Psoas muscle (tissue), 8 donors: ENCODE data around the gene LYSMD3. TPM values are rescaled to one million over a fixed set of nuclear protein-coding genes. Genes with fewer than 3 reads are reported as not detected.

Source experiments
- ATAC-seq, 4 donors: fragments of 200-7000 bp; cut with Tn5 transposase; one replicate each; pipeline ENCODE4 v1.9.1; 2020; ENCODE audit warnings: moderate library complexity in 3 of 4, mild to moderate bottlenecking in 2 of 4
- DNase-seq, 2 donors: peaks; one replicate each; pipeline ENCODE4 v3.0.0-alpha.2; 2020
- H3K27ac ChIP-seq: fragments of 200-600 bp; one replicate; pipeline ENCODE4 v1.8.0; 2022
- H3K27me3 ChIP-seq, 3 donors: fragments of 200-600 bp in 1 of 3; one replicate each; pipeline versions ENCODE4 v1.6.1 to v1.8.0; 2013 to 2022; ENCODE audit warnings: low read length in 2 of 3, mild to moderate bottlenecking in 2 of 3, moderate library complexity in 1 of 3; ENCODE audit not compliant: insufficient read depth in 3 of 3
- H3K36me3 ChIP-seq, 2 donors: fragments of 200-600 bp in 1 of 2; one replicate each; pipeline versions ENCODE4 v1.6.1 to v1.8.0; 2013 to 2022; ENCODE audit warnings: low read depth in 1 of 2, mild to moderate bottlenecking in 1 of 2, moderate library complexity in 1 of 2; ENCODE audit not compliant: insufficient read depth in 1 of 2
- H3K4me1 ChIP-seq: fragments of 200-600 bp; one replicate; pipeline ENCODE4 v1.8.0; 2022
- H3K4me3 ChIP-seq: fragments of 200-600 bp; one replicate; pipeline ENCODE4 v1.8.0; 2022; ENCODE audit warnings: mild to moderate bottlenecking
- H3K9me3 ChIP-seq: fragments of 200-600 bp; one replicate; pipeline ENCODE4 v1.8.0; 2022
- WGBS, 3 donors: extraction: QIAGEN DNeasy Blood & Tissue Kit; methylation state at CpG; one replicate each; pipeline versions ENCODE4 v1.1.6 to v1.1.7; 2013; 5-methylcytosine and 5-hydroxymethylcytosine counted together
- intact Hi-C, 2 donors: fragments of 100-400 bp; cut with DNase I; formaldehyde crosslinking; loops; one replicate each; pipeline versions ENCODE4 v1.11.0 to v1.14.2; 2022
- polyA plus RNA-seq, 3 donors: library from polyadenylated mRNA; stranded (reverse); fragments of 200-250 nt; gene quantifications; one replicate each; pipeline ENCODE4 v1.2.3, GENCODE V29; 2013
- total RNA-seq, 4 donors: library from RNA; stranded (reverse); fragmentation: NEBNext Ultra II Directional in 2 of 4; extraction: Animal tissue kit (Norgen Biotek cat#: 25700) in 2 of 4; gene quantifications; one replicate each; pipeline versions ENCODE4 v1.2.1 to v1.2.4, GENCODE V29; 2021 to 2023
- TF ChIP-seq, protein P1 (sequence below): fragments of 200-600 bp; IDR thresholded peaks from one replicate; pipeline ENCODE4 v1.8.0; 2022; ENCODE audit warnings: antibody characterized with exemption
- donor health status: healthy with polysubstance abuse.
- donor health status: DM: no; HTN: no; CAD: no; lungs with moderate emphysema.
- donor health status: Bipolar disorder and iron deficiency.
- donor health status: healthy.
- donor health status: DM: yes; HTN: yes; CAD: no.
- donor health status: DM: no; HTN: no; CAD: no.
- donor health status: DM: no; HTN: no; CAD: no.
- donor health status: DM: yes; HTN: yes; CAD: no.

The LYSMD3 gene
- total and polyA plus RNA-seq, 7 donors: 8.9 to 21.3 (median 14.1) TPM

GRCh38 chr5:90484540-90484939 lies 44.8 kb downstream of the LYSMD3 start:
- ATAC-seq (no peak), DNase-seq (no peak)
- intact Hi-C loops: no loop called here
- TF ChIP-seq, protein P1, sequence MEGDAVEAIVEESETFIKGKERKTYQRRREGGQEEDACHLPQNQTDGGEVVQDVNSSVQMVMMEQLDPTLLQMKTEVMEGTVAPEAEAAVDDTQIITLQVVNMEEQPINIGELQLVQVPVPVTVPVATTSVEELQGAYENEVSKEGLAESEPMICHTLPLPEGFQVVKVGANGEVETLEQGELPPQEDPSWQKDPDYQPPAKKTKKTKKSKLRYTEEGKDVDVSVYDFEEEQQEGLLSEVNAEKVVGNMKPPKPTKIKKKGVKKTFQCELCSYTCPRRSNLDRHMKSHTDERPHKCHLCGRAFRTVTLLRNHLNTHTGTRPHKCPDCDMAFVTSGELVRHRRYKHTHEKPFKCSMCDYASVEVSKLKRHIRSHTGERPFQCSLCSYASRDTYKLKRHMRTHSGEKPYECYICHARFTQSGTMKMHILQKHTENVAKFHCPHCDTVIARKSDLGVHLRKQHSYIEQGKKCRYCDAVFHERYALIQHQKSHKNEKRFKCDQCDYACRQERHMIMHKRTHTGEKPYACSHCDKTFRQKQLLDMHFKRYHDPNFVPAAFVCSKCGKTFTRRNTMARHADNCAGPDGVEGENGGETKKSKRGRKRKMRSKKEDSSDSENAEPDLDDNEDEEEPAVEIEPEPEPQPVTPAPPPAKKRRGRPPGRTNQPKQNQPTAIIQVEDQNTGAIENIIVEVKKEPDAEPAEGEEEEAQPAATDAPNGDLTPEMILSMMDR: no peak
- Histone ChIP-seq H3K4me3 (no peak overlapping the region), H3K36me3 (no peaks in the 10 kb centered on the region), H3K4me1 (no peaks in the 10 kb centered on the region), H3K27ac (no peak overlapping the region), H3K9me3 (no peaks in the 10 kb centered on the region), H3K27me3 (no peaks in the 10 kb centered on the region)
- WGBS, 3 donors: 72 to 83% (median 74%) methylated on average over 3 of the region's 3 CpGs

DNA sequence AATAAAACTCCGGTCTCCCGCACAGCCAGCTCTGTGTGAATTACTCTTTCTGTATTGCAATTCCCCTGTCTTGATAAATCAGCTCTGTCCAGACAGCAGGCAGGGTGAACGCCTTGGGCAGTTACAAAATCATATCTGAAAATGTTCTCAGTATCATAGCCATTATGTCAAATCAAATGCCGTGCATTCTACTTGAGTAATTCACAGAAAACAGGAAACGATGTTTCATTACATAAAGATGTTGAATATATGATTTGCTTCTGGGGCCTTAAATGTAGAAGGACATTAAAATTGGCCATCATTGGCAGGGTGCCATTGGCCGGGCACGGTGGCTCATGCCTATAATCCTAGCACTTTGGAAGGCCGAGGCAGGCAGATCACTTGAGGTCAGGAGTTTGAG lies 46.2 kb downstream of the LYSMD3 start:
- no peak for ATAC-seq
- no peak for DNase-seq
- no peak overlapping the region for H3K4me3 ChIP-seq
- TF ChIP-seq, protein P1: no peak
- H3K9me3 ChIP-seq: no peaks in the 10 kb centered on the region
- no peak overlapping the region for H3K27ac ChIP-seq
- intact Hi-C loops: no loop called here
- H3K4me1 ChIP-seq: no peaks in the 10 kb centered on the region
- WGBS, 3 donors: 75 to 82% (median 78%) methylated on average over 8 of the region's 8 CpGs
- H3K27me3 ChIP-seq: no peaks in the 10 kb centered on the region
- no peaks in the 10 kb centered on the region for H3K36me3 ChIP-seq

DNA sequence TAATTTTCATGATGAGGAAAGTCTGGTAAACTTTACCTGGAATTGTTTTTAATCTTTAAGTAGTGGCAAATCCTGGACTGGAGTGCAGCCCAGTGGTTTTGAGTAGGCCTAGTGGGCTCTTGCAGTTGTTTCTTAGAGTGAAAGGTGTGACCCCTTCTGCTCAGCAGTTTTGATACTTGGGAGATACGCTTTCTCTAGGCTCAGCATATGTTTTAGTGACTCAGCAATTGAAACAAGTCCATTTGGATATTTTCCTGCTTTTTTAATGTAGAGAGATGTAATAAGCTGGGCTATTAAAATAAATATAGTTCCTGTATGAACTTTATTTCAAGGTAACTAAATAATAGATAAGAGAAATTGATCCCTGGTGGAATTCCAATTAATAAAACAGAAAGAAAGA lies 48.7 kb downstream of the LYSMD3 start:
- Histone ChIP-seq H3K36me3 (no peaks in the 10 kb centered on the region), H3K4me3 (no peak overlapping the region), H3K27ac (no peak overlapping the region), H3K4me1 (no peaks in the 10 kb centered on the region), H3K9me3 (no peaks in the 10 kb centered on the region), H3K27me3 (no peaks in the 10 kb centered on the region)
- 88 to 97% (median 93%) methylated on average over 1 of the region's 1 CpG for WGBS, 3 donors
- ATAC-seq (no peak), DNase-seq (no peak)
- intact Hi-C loops: no loop called here
- TF ChIP-seq, protein P1: no peak

GRCh38 chr5:90479611-90480385 lies 49.6 kb downstream of the LYSMD3 start:
- Histone ChIP-seq H3K4me1 (peaks cover 2% of the 10 kb centered on the region), H3K27me3 (no peaks in the 10 kb centered on the region), H3K4me3 (no peak overlapping the region), H3K27ac (no peak overlapping the region), H3K36me3 (no peaks in the 10 kb centered on the region), H3K9me3 (no peaks in the 10 kb centered on the region)
- intact Hi-C loops: loop anchor here in 1 of 2 donors (5.0 kb wide), 1 partner anchor 48 kb away; the partner anchor contains the start of gene LYSMD3
- TF ChIP-seq, protein P1: no peak
- ATAC-seq (no peak), DNase-seq (no peak)
